HG02798 (cell line): Measurements from ENCODE around the gene WNT6.

Experiments
- ATAC-seq: cut with Tn5 transposase; IDR thresholded peaks from one replicate; pipeline ENCODE4 v1.9.1; 2021; ENCODE audit warnings: mild to moderate bottlenecking; ENCODE audit not compliant: unreplicated experiment, poor library complexity

The WNT6 gene

GRCh38 chr2:218910741-218911140 lies 51.1 kb downstream of the WNT6 start:
- ATAC-seq = no peak

DNA sequence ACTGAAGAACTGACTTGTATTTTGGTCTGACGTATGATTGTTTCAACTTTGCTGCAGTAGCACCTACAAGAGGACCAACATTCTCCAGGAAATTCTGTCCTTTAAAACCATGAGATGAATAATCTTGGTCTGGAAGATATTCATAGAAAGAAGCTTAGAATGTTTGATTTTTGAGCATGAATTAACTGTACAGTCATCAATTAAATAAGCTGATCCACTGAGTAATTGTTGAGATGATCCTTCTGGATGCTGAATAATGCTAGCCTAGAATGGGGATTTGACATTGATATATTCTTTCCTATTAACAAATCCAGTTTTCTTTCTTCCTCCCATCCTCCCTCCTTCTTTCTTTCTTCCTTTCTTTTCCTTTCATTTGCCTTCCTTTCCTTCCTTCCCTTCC lies 60.9 kb downstream of the WNT6 start:
- ATAC-seq = no peak
